Measurements from ENCODE around the gene PRICKLE3. TPM values are rescaled to one million over a fixed set of nuclear protein-coding genes. Genes with fewer than 3 reads are reported as not detected.

Gene PRICKLE3
- total and polyA plus RNA-seq, 2 donors (not counting 1 experiment from before 2014, with no cell fraction given), result 2.7 to 7.4 TPM

GRCh38 chrX:49204017-49204416 is 17.8 kb upstream of the PRICKLE3 start:
- Histone ChIP-seq H3K27me3 (ENCODE audit: control insufficient read depth, insufficient read depth, low read length) (no peaks in the 10 kb centered on the region), H3K79me2 (ENCODE audit: control insufficient read depth, insufficient read depth, low read length) (no peaks in the 10 kb centered on the region), H3K4me2 (ENCODE audit: extremely low read depth, insufficient read depth, low read length) (no peak overlapping the region), H3K4me1 (ENCODE audit: control insufficient read depth, extremely low read depth, insufficient read depth, low read length) (no peaks in the 10 kb centered on the region), H3K4me3 (replicated peaks in 1 of 4; ENCODE audit: control extremely low read depth in 1 of 4, insufficient read depth in 1 of 4, low read depth in 3 of 4, low read length in 4 of 4) (no peak overlapping the region), H3K9me3 (ENCODE audit: control insufficient read depth, insufficient read depth, low read depth, low read length) (no peaks in the 10 kb centered on the region), H4K20me1 (ENCODE audit: control insufficient read depth, extremely low read depth, insufficient read depth, low read length) (no peaks in the 10 kb centered on the region), H2AFZ (ENCODE audit: low read length) (no peak overlapping the region), H3K27ac (ENCODE audit: insufficient read depth, low read length) (no peak overlapping the region), H3K36me3 (ENCODE audit: control insufficient read depth, insufficient read depth, low read length) (no peaks in the 10 kb centered on the region), H3K9ac (ENCODE audit: insufficient read depth, low read length) (no peak overlapping the region)
- TF ChIP-seq EZH2 (IDR thresholded peaks at IDR 0.05; ENCODE audit: low read length, missing control alignments) (no peak), CTCF (conservative IDR thresholded peaks at IDR 0.05 in 1 of 2, IDR thresholded peaks at IDR 0.05 in 1 of 2; ENCODE audit: low read depth in 1 of 2, low read length in 2 of 2) (no peak)
- DNase-seq (ENCODE audit: low read depth in 2 of 2), result no peak

GRCh38 chrX:49203536-49203935 is 17.4 kb upstream of the PRICKLE3 start:
- no peak for DNase-seq (ENCODE audit: low read depth in 2 of 2)
- H3K27me3 ChIP-seq (ENCODE audit: control insufficient read depth, insufficient read depth, low read length), result no peaks in the 10 kb centered on the region
- no peak overlapping the region for H3K9ac ChIP-seq (ENCODE audit: insufficient read depth, low read length)
- no peaks in the 10 kb centered on the region for H4K20me1 ChIP-seq (ENCODE audit: control insufficient read depth, extremely low read depth, insufficient read depth, low read length)
- no peak overlapping the region for H3K4me3 ChIP-seq (replicated peaks in 1 of 4; ENCODE audit: control extremely low read depth in 1 of 4, insufficient read depth in 1 of 4, low read depth in 3 of 4, low read length in 4 of 4)
- TF ChIP-seq CTCF (conservative IDR thresholded peaks at IDR 0.05 in 1 of 2, IDR thresholded peaks at IDR 0.05 in 1 of 2; ENCODE audit: low read depth in 1 of 2, low read length in 2 of 2) (no peak), EZH2 (IDR thresholded peaks at IDR 0.05; ENCODE audit: low read length, missing control alignments) (no peak)
- H3K79me2 ChIP-seq (ENCODE audit: control insufficient read depth, insufficient read depth, low read length), result no peaks in the 10 kb centered on the region
- no peak overlapping the region for H3K4me2 ChIP-seq (ENCODE audit: extremely low read depth, insufficient read depth, low read length)
- no peak overlapping the region for H2AFZ ChIP-seq (ENCODE audit: low read length)
- no peaks in the 10 kb centered on the region for H3K36me3 ChIP-seq (ENCODE audit: control insufficient read depth, insufficient read depth, low read length)
- no peak overlapping the region for H3K27ac ChIP-seq (ENCODE audit: insufficient read depth, low read length)
- H3K4me1 ChIP-seq (ENCODE audit: control insufficient read depth, extremely low read depth, insufficient read depth, low read length), result no peaks in the 10 kb centered on the region
- H3K9me3 ChIP-seq (ENCODE audit: control insufficient read depth, insufficient read depth, low read depth, low read length), result no peaks in the 10 kb centered on the region

- TF ChIP-seq EZH2 (IDR thresholded peaks at IDR 0.05; ENCODE audit: low read length, missing control alignments), result no peak
- no peak for TF ChIP-seq CTCF (conservative IDR thresholded peaks at IDR 0.05 in 1 of 2, IDR thresholded peaks at IDR 0.05 in 1 of 2; ENCODE audit: low read depth in 1 of 2, low read length in 2 of 2)
- DNase-seq (ENCODE audit: low read depth in 2 of 2), result no peak
- H3K36me3 ChIP-seq (ENCODE audit: control insufficient read depth, insufficient read depth, low read length), result no peaks in the 10 kb centered on the region
- H3K9me3 ChIP-seq (ENCODE audit: control insufficient read depth, insufficient read depth, low read depth, low read length), result no peaks in the 10 kb centered on the region
- H4K20me1 ChIP-seq (ENCODE audit: control insufficient read depth, extremely low read depth, insufficient read depth, low read length), result no peaks in the 10 kb centered on the region
- H2AFZ ChIP-seq (ENCODE audit: low read length), result no peak overlapping the region
- H3K27ac ChIP-seq (ENCODE audit: insufficient read depth, low read length), result no peak overlapping the region
- no peak overlapping the region for H3K4me3 ChIP-seq (replicated peaks in 1 of 4; ENCODE audit: control extremely low read depth in 1 of 4, insufficient read depth in 1 of 4, low read depth in 3 of 4, low read length in 4 of 4)
- H3K9ac ChIP-seq (ENCODE audit: insufficient read depth, low read length), result no peak overlapping the region
- no peaks in the 10 kb centered on the region for H3K79me2 ChIP-seq (ENCODE audit: control insufficient read depth, insufficient read depth, low read length)
- no peaks in the 10 kb centered on the region for H3K4me1 ChIP-seq (ENCODE audit: control insufficient read depth, extremely low read depth, insufficient read depth, low read length)
- H3K27me3 ChIP-seq (ENCODE audit: control insufficient read depth, insufficient read depth, low read length), result no peaks in the 10 kb centered on the region
- no peak overlapping the region for H3K4me2 ChIP-seq (ENCODE audit: extremely low read depth, insufficient read depth, low read length)
These were observed 15.8 kb upstream of the PRICKLE3 start for GRCh38 chrX:49202022-49202421.

All from fibroblast of lung (primary cell).